ENCODE data around the gene SNRPA1. TPM values are rescaled to one million over a fixed set of nuclear protein-coding genes. Genes with fewer than 3 reads are reported as not detected.

SNRPA1 gene
- total RNA-seq, 1 donor from 2014 or later = 79.5 TPM

- H3K36me3 ChIP-seq (ENCODE audit: insufficient read depth, low read length) = no peaks in the 10 kb centered on the region
- DNase-seq (ENCODE audit: low read depth) = no peak
- TF ChIP-seq CTCF (IDR thresholded peaks at IDR 0.05; ENCODE audit: insufficient read depth, low read depth, low read length) = no peak
- TF ChIP-seq EZH2 (IDR thresholded peaks at IDR 0.05; ENCODE audit: insufficient read depth, low read length) = no peak
- no peak overlapping the region for H2AFZ ChIP-seq (ENCODE audit: low read depth, low read length)
- Mint-ChIP-seq H3K27me3 (ENCODE audit: low read depth, unreplicated experiment) (peaks cover 67% of the 10 kb centered on the region), H3K4me3 (ENCODE audit: unreplicated experiment) (no peak overlapping the region), H3K27ac (ENCODE audit: unreplicated experiment) (no peak overlapping the region), H3K36me3 (ENCODE audit: low read depth, unreplicated experiment) (peaks cover 2% of the 10 kb centered on the region), H3K4me1 (ENCODE audit: low read depth, unreplicated experiment) (no peaks in the 10 kb centered on the region), H3K9me3 (ENCODE audit: unreplicated experiment) (peaks cover 2% of the 10 kb centered on the region)
- no peaks in the 10 kb centered on the region for H3K27me3 ChIP-seq (ENCODE audit: insufficient read depth, low read length)
- H3K4me1 ChIP-seq (ENCODE audit: insufficient read depth, low read length) = no peaks in the 10 kb centered on the region
- FAIRE-seq = no peak
- H3K79me2 ChIP-seq (ENCODE audit: insufficient read depth, low read length) = no peaks in the 10 kb centered on the region
- no peaks in the 10 kb centered on the region for H3K9me3 ChIP-seq (ENCODE audit: insufficient read depth, low read depth, low read length)
- H3K27ac ChIP-seq (ENCODE audit: low read depth, low read length) = no peak overlapping the region
- no peak overlapping the region for H3K4me2 ChIP-seq (ENCODE audit: low read length)
- H3K4me3 ChIP-seq (ENCODE audit: insufficient read depth, low read depth, low read length) = no peak overlapping the region
- no peaks in the 10 kb centered on the region for H4K20me1 ChIP-seq (ENCODE audit: insufficient read depth, low read length)
- no peak overlapping the region for H3K9ac ChIP-seq (ENCODE audit: low read length)
These were observed 33.0 kb upstream of the SNRPA1 start for GRCh38 chr15:101328001-101328400.

GRCh38 chr15:101327147-101327740 lies 32.2 kb upstream of the SNRPA1 start:
- no peaks in the 10 kb centered on the region for H4K20me1 ChIP-seq (ENCODE audit: insufficient read depth, low read length)
- Mint-ChIP-seq H3K36me3 (ENCODE audit: low read depth, unreplicated experiment) (peaks cover 2% of the 10 kb centered on the region), H3K9me3 (ENCODE audit: unreplicated experiment) (peaks cover 2% of the 10 kb centered on the region), H3K4me3 (ENCODE audit: unreplicated experiment) (no peak overlapping the region), H3K27ac (ENCODE audit: unreplicated experiment) (no peak overlapping the region), H3K27me3 (ENCODE audit: low read depth, unreplicated experiment) (peaks cover 67% of the 10 kb centered on the region), H3K4me1 (ENCODE audit: low read depth, unreplicated experiment) (no peaks in the 10 kb centered on the region)
- H3K27me3 ChIP-seq (ENCODE audit: insufficient read depth, low read length) = no peaks in the 10 kb centered on the region
- no peaks in the 10 kb centered on the region for H3K79me2 ChIP-seq (ENCODE audit: insufficient read depth, low read length)
- H2AFZ ChIP-seq (ENCODE audit: low read depth, low read length) = no peak overlapping the region
- FAIRE-seq (no peak), DNase-seq (ENCODE audit: low read depth) (no peak)
- TF ChIP-seq EZH2 (IDR thresholded peaks at IDR 0.05; ENCODE audit: insufficient read depth, low read length) (no peak), CTCF (IDR thresholded peaks at IDR 0.05; ENCODE audit: insufficient read depth, low read depth, low read length) (no peak)
- no peak overlapping the region for H3K4me3 ChIP-seq (ENCODE audit: insufficient read depth, low read depth, low read length)
- H3K4me2 ChIP-seq (ENCODE audit: low read length) = no peak overlapping the region
- no peaks in the 10 kb centered on the region for H3K9me3 ChIP-seq (ENCODE audit: insufficient read depth, low read depth, low read length)
- no peaks in the 10 kb centered on the region for H3K4me1 ChIP-seq (ENCODE audit: insufficient read depth, low read length)
- no peak overlapping the region for H3K9ac ChIP-seq (ENCODE audit: low read length)
- no peaks in the 10 kb centered on the region for H3K36me3 ChIP-seq (ENCODE audit: insufficient read depth, low read length)
- H3K27ac ChIP-seq (ENCODE audit: low read depth, low read length) = no peak overlapping the region

DNA sequence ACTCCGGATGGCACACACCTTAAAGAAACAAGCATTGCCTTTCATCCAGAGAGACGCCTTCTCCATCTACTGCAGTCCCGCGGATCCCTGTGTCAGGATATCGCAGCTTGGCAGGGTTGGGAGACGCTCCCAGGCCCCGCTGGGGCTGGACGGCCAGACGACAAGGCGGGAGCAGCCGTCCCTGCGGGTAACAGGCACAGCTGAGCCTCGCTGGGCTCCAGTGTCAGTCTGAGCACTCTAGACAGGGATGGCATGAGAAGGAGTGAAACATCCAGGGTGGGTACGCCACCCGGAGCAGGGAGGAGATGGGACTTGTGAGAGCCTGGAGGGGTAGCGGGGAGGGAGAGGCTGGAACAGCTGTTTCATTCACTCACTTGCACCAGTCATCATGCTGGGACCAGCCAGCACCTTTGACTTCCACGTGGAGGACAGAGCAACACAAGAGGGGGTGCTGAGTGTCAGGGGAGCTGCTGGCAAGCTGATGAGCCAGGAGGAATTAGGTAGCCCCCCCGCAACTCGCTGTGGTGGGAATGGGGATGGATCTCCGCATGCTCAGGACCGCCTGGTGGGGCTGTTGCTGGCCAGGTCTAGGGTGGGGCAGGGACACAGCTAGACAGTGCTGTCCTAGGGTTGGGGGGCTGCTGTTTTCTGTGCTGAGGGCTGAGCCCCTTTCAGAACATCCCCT lies 31.6 kb upstream of the SNRPA1 start:
- no peak overlapping the region for H3K27ac ChIP-seq (ENCODE audit: low read depth, low read length)
- H3K4me2 ChIP-seq (ENCODE audit: low read length) = no peak overlapping the region
- no peak overlapping the region for H2AFZ ChIP-seq (ENCODE audit: low read depth, low read length)
- Mint-ChIP-seq H3K27me3 (ENCODE audit: low read depth, unreplicated experiment) (peaks cover 65% of the 10 kb centered on the region), H3K4me1 (ENCODE audit: low read depth, unreplicated experiment) (no peaks in the 10 kb centered on the region), H3K36me3 (ENCODE audit: low read depth, unreplicated experiment) (peaks cover 2% of the 10 kb centered on the region), H3K27ac (ENCODE audit: unreplicated experiment) (no peak overlapping the region), H3K4me3 (ENCODE audit: unreplicated experiment) (no peak overlapping the region), H3K9me3 (ENCODE audit: unreplicated experiment) (peaks cover 2% of the 10 kb centered on the region)
- H3K36me3 ChIP-seq (ENCODE audit: insufficient read depth, low read length) = no peaks in the 10 kb centered on the region
- FAIRE-seq = no peak
- no peaks in the 10 kb centered on the region for H3K4me1 ChIP-seq (ENCODE audit: insufficient read depth, low read length)
- H4K20me1 ChIP-seq (ENCODE audit: insufficient read depth, low read length) = no peaks in the 10 kb centered on the region
- H3K27me3 ChIP-seq (ENCODE audit: insufficient read depth, low read length) = no peaks in the 10 kb centered on the region
- H3K4me3 ChIP-seq (ENCODE audit: insufficient read depth, low read depth, low read length) = no peak overlapping the region
- no peaks in the 10 kb centered on the region for H3K79me2 ChIP-seq (ENCODE audit: insufficient read depth, low read length)
- no peaks in the 10 kb centered on the region for H3K9me3 ChIP-seq (ENCODE audit: insufficient read depth, low read depth, low read length)
- TF ChIP-seq EZH2 (IDR thresholded peaks at IDR 0.05; ENCODE audit: insufficient read depth, low read length) (no peak), CTCF (IDR thresholded peaks at IDR 0.05; ENCODE audit: insufficient read depth, low read depth, low read length) (no peak)
- no peak overlapping the region for H3K9ac ChIP-seq (ENCODE audit: low read length)
- no peak for DNase-seq (ENCODE audit: low read depth)

Data from astrocyte (in vitro differentiated cells and primary cell).